K562 (cell line): ENCODE data around the gene KLHDC10. TPM values are rescaled to one million over a fixed set of nuclear protein-coding genes. Genes with fewer than 3 reads are reported as not detected.

ENCODE experiments used
- ASH1L ChIP-seq: fragments of 450-650 bp; IDR thresholded peaks from 2 replicates; pipeline ENCODE4 v1.6.1; 2018; ENCODE audit warnings: borderline replicate concordance, mild to moderate bottlenecking, low read depth; ENCODE audit not compliant: partially characterized antibody
- BDP1 ChIP-seq: IDR thresholded peaks from 3 replicates; pipeline ENCODE4 v1.6.1; 2011; ENCODE audit not compliant: insufficient read length, insufficient read depth
- CBX5 ChIP-seq: IDR thresholded peaks from 2 replicates; pipeline ENCODE4 v1.6.1; 2014; ENCODE audit warnings: low read depth, borderline replicate concordance
- DNMT1 ChIP-seq: fragments of 450-650 bp; IDR thresholded peaks from 2 replicates; pipeline ENCODE4 v1.6.1; 2016; ENCODE audit warnings: antibody characterized with exemption, mild to moderate bottlenecking
- FOXA3 ChIP-seq, 2 experiments: fragments of 450-650 bp in 1 of 2; sonication (generic) in 1 of 2; formaldehyde crosslinking; IDR thresholded peaks in 1 of 2; conservative IDR thresholded peaks in 1 of 2; 2 replicates each; pipeline versions ENCODE4 v1.4.0 to v1.8.0; 2020 to 2022; ENCODE audit warnings: mild to moderate bottlenecking in 2 of 2, missing genetic modification reagents in 1 of 2
- FOXK2 ChIP-seq, 2 experiments: fragments of 450-650 bp; IDR thresholded peaks in 1 of 2; conservative IDR thresholded peaks in 1 of 2; 2 replicates each; pipeline ENCODE4 v1.6.1; 2016; ENCODE audit warnings: low read depth in 2 of 2, mild to moderate bottlenecking in 1 of 2
- HLTF ChIP-seq: fragments of 450-650 bp; IDR thresholded peaks from 2 replicates; pipeline ENCODE4 v1.6.1; 2016
- JUNB ChIP-seq: fragments of 450-650 bp; formaldehyde crosslinking; conservative IDR thresholded peaks from 2 replicates; pipeline ENCODE4 v1.4.0; 2020; ENCODE audit warnings: mild to moderate bottlenecking
- KDM5B ChIP-seq: fragments of 200-600 bp; sonication (generic); IDR thresholded peaks from 2 replicates; pipeline ENCODE4 v1.6.1; 2012; ENCODE audit warnings: low read depth, mild to moderate bottlenecking, moderate library complexity, low read length, control low read depth, inconsistent platforms; ENCODE audit not compliant: insufficient replicate concordance
- MCM5 ChIP-seq: fragments of 450-650 bp; IDR thresholded peaks from 2 replicates; pipeline ENCODE4 v1.6.1; 2016; ENCODE audit warnings: low read depth
- MTA1 ChIP-seq: fragments of 450-650 bp; IDR thresholded peaks from 2 replicates; pipeline ENCODE4 v1.6.1; 2017; ENCODE audit warnings: borderline replicate concordance
- MYNN ChIP-seq, 2 experiments: sonication (generic); formaldehyde crosslinking in 1 of 2; IDR thresholded peaks; 2 replicates each; pipeline versions ENCODE4 v1.5.0 to v1.6.1; 2016 to 2020; ENCODE audit warnings: antibody characterized with exemption in 1 of 2, missing genetic modification reagents in 1 of 2
- NCOA6 ChIP-seq: fragments of 450-650 bp; IDR thresholded peaks from 2 replicates; pipeline ENCODE4 v1.6.1; 2017; ENCODE audit warnings: mild to moderate bottlenecking
- SMAD4 ChIP-seq: fragments of 250-450 bp; sonication (Bioruptor Pico); conservative IDR thresholded peaks from 2 replicates; pipeline ENCODE4 v1.8.0; 2021; ENCODE audit warnings: inconsistent platforms, mild to moderate bottlenecking, moderate library complexity
- SREBF1 ChIP-seq: fragments of 150-350 bp; IDR thresholded peaks from 2 replicates; pipeline ENCODE4 v1.6.1; 2014; ENCODE audit warnings: antibody characterized with exemption, low read depth, low read length, borderline replicate concordance
- TRIM28 ChIP-seq: fragments of 450-650 bp; IDR thresholded peaks from 2 replicates; pipeline ENCODE4 v1.6.1; 2017
- ZNF253 ChIP-seq: fragments of 250-450 bp; sonication (Bioruptor Pico); conservative IDR thresholded peaks from 2 replicates; pipeline ENCODE4 v1.6.1; 2021; ENCODE audit warnings: mild to moderate bottlenecking
- ZNF445 ChIP-seq: fragments of 250-450 bp; sonication (Bioruptor Pico); IDR thresholded peaks from 2 replicates; pipeline ENCODE4 v1.4.0; 2020; ENCODE audit warnings: low read depth, mild to moderate bottlenecking, moderate library complexity
- polyA plus RNA-seq, 8 experiments: library from polyadenylated mRNA; depleted of rRNA in 4 of 8; stranded (reverse) in 5 of 8; unstranded in 3 of 8; fragments of >200 nt; fragmentation: Nextera tagmentation in 2 of 8; fragmentation: Illumina TruSeq in 1 of 8; extraction: Ambion mirVana in 2 of 8; extraction: Trizol in 1 of 8; gene quantifications; 2 replicates each; pipeline versions ENCODE4 v1.2.1 to v1.2.3, GENCODE V29; 2011 to 2014; ENCODE audit warnings: inconsistent platforms in 1 of 8, missing spikeins in 1 of 8
- total RNA-seq, 7 experiments: library from RNA; depleted of rRNA in 6 of 7; stranded (reverse); fragments of >200 nt in 6 of 7; fragmentation: Illumina TruSeq in 2 of 7; extraction: Trizol in 2 of 7; gene quantifications; 2 replicates each; pipeline versions ENCODE4 v1.2.1 to v1.2.3, GENCODE V29; 2011 to 2021; ENCODE audit warnings: low replicate concordance in 1 of 7
- TF ChIP-seq, protein P1 (sequence below): fragments of 250-450 bp; sonication (Bioruptor Pico); IDR thresholded peaks from 2 replicates; pipeline ENCODE4 v1.4.0; 2020
- TF ChIP-seq, protein P2 (sequence below): fragments of 250-450 bp; sonication (Bioruptor Pico); IDR thresholded peaks from 2 replicates; pipeline ENCODE4 v1.5.0; 2020; ENCODE audit warnings: mild to moderate bottlenecking

Gene KLHDC10
- total and polyA plus RNA-seq, 9 of the 15 experiments (the other 6 are each of a cell fraction or from before 2014, with no cell fraction given): 9.8 to 80.5 (median 31.4) TPM

DNA sequence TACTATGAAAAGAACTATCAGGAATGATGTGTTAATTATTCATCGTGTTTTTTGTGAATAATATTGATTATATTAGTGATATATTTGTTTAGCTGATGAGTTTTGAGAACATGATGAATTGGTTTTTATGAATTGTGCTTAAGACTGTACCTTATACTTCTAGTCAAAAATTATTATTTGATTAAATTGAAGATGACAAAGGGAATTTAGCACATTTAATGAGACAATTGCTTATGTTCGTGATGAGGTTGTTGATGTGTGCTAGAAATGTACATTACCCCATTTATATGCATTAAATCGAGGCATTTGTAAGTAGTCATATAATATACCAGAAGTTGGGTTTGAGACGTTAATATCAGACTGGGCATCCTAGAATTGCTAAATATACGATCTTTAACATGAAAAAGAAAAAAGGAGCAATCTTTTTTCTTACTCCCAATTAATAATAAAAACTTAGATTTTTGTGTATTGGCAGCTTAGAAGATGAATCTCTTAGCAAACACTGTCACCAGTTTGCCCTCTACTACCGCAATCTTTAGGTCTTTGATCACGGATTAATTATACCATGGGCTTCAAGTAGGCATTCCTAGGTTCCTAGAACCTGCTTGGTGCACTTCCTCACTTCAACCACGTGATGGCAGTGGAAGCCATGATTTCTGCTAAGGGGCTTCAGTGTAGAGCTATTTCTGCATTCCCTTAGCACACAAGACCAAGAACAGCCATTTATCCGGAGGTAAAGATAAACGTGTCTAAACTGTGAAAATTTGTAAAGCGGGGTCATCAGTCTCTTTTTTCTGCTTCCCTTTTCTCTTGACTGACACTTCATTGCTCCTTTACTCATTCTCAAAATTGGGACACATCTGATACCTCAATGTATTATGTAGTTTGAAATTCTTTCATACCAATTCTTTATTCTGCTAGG lies 1.6 kb downstream of the KLHDC10 start (continued):
- TF ChIP-seq SMAD4 (0 out of 2 replicates have a peak, but pooled peaks have one; percentile 17), MYNN (IDR thresholded peaks at IDR 0.05) (no peak), MYNN (CRISPR knock-in tag; IDR thresholded peaks at IDR 0.05) (no peak), HLTF (no peak), ASH1L (no peak), TRIM28 (0 out of 2 replicates have a peak, but pooled peaks have one; percentile 16), KDM5B (no peak), BDP1 (no peak), ZNF253 (CRISPR knock-in tag) (no peak), JUNB (no peak), FOXA3 (CRISPR knock-in tag; conservative IDR thresholded peaks at IDR 0.05 in 1 of 2, IDR thresholded peaks at IDR 0.05 in 1 of 2) (no peak), FOXK2 (conservative IDR thresholded peaks at IDR 0.05 in 1 of 2, IDR thresholded peaks at IDR 0.05 in 1 of 2; ENCODE audit: low read depth in 2 of 2) (0 out of 4 replicates have a peak, but pooled peaks have one; percentile 23 to 51), NCOA6 (no peak), MTA1 (no peak), CBX5 (no peak), SREBF1 (no peak), ZNF445 (CRISPR knock-in tag) (no peak), DNMT1 (no peak), MCM5 (no peak)
- TF ChIP-seq, protein P1, sequence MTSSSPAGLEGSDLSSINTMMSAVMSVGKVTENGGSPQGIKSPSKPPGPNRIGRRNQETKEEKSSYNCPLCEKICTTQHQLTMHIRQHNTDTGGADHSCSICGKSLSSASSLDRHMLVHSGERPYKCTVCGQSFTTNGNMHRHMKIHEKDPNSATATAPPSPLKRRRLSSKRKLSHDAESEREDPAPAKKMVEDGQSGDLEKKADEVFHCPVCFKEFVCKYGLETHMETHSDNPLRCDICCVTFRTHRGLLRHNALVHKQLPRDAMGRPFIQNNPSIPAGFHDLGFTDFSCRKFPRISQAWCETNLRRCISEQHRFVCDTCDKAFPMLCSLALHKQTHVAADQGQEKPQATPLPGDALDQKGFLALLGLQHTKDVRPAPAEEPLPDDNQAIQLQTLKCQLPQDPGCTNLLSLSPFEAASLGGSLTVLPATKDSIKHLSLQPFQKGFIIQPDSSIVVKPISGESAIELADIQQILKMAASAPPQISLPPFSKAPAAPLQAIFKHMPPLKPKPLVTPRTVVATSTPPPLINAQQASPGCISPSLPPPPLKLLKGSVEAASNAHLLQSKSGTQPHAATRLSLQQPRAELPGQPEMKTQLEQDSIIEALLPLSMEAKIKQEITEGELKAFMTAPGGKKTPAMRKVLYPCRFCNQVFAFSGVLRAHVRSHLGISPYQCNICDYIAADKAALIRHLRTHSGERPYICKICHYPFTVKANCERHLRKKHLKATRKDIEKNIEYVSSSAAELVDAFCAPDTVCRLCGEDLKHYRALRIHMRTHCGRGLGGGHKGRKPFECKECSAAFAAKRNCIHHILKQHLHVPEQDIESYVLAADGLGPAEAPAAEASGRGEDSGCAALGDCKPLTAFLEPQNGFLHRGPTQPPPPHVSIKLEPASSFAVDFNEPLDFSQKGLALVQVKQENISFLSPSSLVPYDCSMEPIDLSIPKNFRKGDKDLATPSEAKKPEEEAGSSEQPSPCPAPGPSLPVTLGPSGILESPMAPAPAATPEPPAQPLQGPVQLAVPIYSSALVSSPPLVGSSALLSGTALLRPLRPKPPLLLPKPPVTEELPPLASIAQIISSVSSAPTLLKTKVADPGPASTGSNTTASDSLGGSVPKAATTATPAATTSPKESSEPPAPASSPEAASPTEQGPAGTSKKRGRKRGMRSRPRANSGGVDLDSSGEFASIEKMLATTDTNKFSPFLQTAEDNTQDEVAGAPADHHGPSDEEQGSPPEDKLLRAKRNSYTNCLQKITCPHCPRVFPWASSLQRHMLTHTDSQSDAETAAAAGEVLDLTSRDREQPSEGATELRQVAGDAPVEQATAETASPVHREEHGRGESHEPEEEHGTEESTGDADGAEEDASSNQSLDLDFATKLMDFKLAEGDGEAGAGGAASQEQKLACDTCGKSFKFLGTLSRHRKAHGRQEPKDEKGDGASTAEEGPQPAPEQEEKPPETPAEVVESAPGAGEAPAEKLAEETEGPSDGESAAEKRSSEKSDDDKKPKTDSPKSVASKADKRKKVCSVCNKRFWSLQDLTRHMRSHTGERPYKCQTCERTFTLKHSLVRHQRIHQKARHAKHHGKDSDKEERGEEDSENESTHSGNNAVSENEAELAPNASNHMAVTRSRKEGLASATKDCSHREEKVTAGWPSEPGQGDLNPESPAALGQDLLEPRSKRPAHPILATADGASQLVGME: no peak
- TF ChIP-seq, protein P2, sequence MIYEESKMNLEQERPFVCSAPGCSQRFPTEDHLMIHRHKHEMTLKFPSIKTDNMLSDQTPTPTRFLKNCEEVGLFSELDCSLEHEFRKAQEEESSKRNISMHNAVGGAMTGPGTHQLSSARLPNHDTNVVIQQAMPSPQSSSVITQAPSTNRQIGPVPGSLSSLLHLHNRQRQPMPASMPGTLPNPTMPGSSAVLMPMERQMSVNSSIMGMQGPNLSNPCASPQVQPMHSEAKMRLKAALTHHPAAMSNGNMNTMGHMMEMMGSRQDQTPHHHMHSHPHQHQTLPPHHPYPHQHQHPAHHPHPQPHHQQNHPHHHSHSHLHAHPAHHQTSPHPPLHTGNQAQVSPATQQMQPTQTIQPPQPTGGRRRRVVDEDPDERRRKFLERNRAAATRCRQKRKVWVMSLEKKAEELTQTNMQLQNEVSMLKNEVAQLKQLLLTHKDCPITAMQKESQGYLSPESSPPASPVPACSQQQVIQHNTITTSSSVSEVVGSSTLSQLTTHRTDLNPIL (CRISPR knock-in tag): no peak
